VCaP (cell line): Measurements from ENCODE around the gene GPR84.
A peak's percentile ranks its signal among the peaks of the same experiment; 100 is the strongest.

ENCODE experiments used
- H3K27ac ChIP-seq: fragments of 450-650 bp; 2 replicates; pipeline ENCODE4 v1.5.1; 2017
- TF ChIP-seq, protein P1 (sequence below): fragments of 450-650 bp; conservative IDR thresholded peaks from 2 replicates; pipeline ENCODE4 v1.5.1; 2017; ENCODE audit warnings: mild to moderate bottlenecking, moderate library complexity

Gene GPR84

DNA sequence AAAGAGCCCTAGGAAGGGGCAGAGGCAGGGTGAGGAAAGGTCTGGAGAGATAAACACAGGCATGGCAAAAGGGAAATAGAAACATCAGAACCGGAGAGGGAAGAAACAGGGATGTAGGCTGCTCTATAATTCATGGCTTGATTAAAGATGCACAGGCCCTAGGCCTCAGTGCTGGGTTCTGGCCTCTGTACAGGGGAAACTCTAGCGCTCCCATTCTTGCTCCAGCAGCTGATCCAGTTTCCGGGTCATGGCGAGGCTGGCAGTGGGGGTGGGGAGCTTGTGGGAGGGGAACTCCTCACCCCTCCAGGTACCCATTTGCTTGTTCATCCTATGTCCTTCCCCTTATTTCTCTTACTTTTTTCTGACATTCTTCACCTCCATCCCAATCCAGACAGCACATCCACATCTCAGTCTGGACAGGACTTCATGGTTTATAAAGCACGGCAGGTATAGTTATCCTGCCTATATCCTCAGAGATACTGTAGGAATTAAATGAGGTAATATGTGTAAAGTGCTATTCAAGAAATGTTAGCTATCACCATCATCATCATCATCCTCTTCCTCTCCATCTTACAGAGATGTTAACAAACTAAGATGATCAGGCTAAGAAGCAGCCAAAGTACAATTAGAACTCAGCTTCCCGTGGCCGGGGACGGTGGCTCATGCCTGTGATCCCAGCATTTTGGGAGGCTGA lies 8.0 kb upstream of the GPR84 start:
- TF ChIP-seq, protein P1, sequence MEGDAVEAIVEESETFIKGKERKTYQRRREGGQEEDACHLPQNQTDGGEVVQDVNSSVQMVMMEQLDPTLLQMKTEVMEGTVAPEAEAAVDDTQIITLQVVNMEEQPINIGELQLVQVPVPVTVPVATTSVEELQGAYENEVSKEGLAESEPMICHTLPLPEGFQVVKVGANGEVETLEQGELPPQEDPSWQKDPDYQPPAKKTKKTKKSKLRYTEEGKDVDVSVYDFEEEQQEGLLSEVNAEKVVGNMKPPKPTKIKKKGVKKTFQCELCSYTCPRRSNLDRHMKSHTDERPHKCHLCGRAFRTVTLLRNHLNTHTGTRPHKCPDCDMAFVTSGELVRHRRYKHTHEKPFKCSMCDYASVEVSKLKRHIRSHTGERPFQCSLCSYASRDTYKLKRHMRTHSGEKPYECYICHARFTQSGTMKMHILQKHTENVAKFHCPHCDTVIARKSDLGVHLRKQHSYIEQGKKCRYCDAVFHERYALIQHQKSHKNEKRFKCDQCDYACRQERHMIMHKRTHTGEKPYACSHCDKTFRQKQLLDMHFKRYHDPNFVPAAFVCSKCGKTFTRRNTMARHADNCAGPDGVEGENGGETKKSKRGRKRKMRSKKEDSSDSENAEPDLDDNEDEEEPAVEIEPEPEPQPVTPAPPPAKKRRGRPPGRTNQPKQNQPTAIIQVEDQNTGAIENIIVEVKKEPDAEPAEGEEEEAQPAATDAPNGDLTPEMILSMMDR: no peak
- peak overlapping the region; percentile 54 for H3K27ac ChIP-seq

GRCh38 chr12:54371328-54372112 lies 7.2 kb upstream of the GPR84 start:
- TF ChIP-seq, protein P1: no peak
- peak overlapping the region; percentile 54 for H3K27ac ChIP-seq

DNA sequence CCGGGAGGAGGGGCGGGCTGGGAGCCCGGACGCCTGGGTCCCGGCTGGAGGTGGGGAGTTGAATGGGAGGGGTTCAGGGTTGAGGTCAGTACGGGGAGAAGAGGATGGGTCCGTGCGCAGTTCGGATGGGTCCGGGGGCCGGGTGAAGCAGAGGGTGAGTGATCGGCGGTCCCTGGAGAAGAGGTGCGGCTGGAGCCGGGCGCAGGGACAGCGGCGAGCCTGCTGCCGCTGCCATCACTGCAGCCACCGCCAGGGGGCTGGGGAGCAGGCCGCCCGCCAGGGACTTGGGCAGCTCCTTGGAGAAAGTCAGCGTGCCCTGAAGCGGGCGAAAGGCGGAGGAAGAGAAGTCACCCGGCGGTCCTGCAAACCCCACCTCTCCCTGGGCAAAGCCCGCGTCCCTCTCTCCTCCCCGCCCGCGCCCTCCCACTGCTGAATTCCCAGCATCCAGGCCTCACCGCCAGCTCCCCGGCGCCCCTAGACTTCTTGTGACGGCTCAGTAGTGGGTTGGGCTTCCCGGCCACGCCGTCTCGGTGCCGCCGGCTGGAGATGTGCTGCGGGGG lies 6.0 kb upstream of the GPR84 start:
- peak overlapping the region; percentile 41; the same call in 1 of the 2 replicates for H3K27ac ChIP-seq
- TF ChIP-seq, protein P1: peak; percentile 96

DNA sequence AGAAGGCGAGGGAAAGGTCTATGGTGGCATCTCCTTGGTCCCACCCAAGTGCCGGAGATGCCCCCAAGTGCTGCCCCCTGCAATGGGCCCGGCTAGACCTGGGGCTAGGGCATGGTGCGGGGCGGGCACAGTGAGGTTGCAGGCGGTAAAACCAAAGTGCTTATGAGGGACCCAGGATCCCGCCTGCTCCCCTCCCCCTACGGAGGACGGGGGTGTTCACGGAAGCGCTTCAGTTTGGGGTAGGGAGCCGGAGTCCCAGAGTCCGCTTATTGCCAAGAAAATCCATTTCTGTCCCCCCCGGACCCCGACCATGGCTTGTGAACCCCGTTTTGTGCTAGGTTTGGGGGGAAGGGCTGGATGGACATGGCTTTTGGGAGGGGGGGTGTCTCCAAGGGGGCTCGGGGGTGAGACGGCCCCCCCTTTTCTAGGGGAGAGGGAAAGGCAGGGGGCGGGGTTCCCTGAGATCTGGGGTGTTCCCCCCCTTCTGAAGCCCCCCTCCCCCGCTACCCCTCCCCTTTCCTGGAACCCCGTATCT lies 5.4 kb upstream of the GPR84 start:
- H3K27ac ChIP-seq: peak overlapping the region; percentile 41; the same call in 1 of the 2 replicates
- TF ChIP-seq, protein P1: no peak

DNA sequence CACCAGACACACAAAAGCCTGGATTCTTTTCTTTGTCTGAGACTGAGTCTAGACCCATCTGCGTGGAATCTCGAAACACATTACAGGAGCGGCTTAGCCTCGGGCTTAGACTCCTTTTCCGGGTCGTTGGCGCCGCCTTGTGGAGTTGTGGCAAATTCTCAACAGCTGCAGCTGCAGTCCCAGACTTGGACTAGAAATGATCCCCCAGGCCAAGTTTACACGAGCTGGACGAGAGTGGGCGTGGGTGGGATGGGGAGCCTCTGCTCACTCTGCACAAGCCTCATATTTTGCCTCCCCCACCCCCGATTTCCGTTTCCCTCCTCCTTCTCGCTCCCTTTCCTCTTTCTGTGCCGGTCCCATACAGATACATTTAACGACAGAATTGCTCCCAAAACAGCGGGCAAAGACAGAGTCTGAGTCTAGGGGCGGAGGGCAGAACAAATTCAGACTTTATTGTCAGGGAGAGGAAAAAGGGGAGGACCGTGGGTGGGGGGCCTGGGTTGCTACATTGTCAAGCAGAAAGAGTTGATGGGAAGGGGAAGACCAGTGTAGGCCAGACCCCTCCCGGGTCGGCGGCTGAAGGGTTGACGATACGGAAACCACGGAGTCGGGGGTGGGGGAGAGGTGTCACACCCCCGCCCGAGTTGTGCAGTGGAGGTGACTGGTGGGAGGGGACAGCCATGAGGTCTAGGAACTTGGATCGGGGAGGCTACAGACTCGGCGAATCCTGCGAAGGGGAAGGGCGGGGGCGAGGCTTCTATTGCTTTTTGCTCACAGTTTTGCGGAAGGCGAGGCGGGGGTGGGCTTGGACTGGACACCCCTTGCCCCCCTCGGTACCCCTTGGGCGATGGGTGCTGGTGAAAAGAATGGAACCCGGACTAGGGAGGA lies 4.7 kb upstream of the GPR84 start:
- TF ChIP-seq, protein P1: peak; percentile 94
- H3K27ac ChIP-seq: peak overlapping the region; percentile 41; the same call in 1 of the 2 replicates

DNA sequence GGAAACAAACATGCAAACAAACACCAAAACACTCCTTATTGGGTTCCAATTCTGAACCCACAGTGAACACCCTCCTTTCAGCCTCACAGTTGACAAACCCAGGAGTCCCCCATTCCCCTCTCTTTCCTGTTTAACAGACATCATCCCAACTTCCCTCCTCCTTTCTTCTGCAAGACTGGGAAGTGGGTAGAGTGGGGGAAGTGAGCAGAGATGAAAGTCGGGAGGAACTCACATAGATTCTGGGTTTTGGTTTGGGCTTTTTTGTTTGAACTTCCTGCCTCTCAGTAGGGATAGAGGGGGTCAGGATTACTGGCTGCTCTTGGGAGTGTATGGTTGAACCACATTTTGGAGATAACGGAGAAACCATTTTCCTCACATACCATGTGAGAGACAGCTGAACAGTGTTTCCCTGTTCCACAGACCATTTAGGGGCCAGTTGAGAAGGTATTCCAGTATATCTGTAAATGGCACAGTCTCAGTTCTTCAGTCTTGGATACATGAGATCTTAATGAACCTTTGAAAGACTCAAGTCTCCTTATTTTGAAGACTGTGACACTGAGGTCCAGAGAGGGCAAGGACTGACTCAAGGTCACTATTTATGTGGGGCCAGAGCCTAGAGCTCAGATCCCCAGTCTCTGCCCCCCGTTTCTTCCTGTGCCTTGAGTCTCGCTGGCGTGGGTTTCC lies 3.9 kb upstream of the GPR84 start:
- no peak overlapping the region for H3K27ac ChIP-seq
- TF ChIP-seq, protein P1: no peak
